T-helper 17 cell (primary cell): ENCODE data around the gene SAP30BP. TPM values are rescaled to one million over a fixed set of nuclear protein-coding genes. Genes with fewer than 3 reads are reported as not detected.
A peak's percentile ranks its signal among the peaks of the same experiment; 100 is the strongest.

Experiments
- ATAC-seq: fragments of 150-1000 bp; cut with Tn5 transposase; 2 replicates; pipeline ENCODE4 v1.10.0; 2021; ENCODE audit warnings: mild to moderate bottlenecking, moderate library complexity
- DNase-seq, 3 donors: peaks; one replicate each; pipeline versions ENCODE4 v3.0.0 to v3.0.0-alpha.2; 2020 to 2021
- H3K9me3 ChIP-seq: one replicate; pipeline ENCODE4 v1.7.0; 2013; ENCODE audit warnings: low read length, mild to moderate bottlenecking; ENCODE audit not compliant: control insufficient read depth, poor library complexity, severe bottlenecking
- H3K27ac Mint-ChIP-seq: one replicate; pipeline ENCODE4 v1.8.0; 2022; ENCODE audit warnings: mild to moderate bottlenecking, moderate library complexity, mixed read lengths
- H3K27me3 Mint-ChIP-seq: one replicate; pipeline ENCODE4 v1.8.0; 2022; ENCODE audit warnings: mixed read lengths
- H3K36me3 Mint-ChIP-seq: one replicate; pipeline ENCODE4 v1.8.0; 2022; ENCODE audit warnings: low read depth, mixed read lengths
- H3K4me1 Mint-ChIP-seq: one replicate; pipeline ENCODE4 v1.8.0; 2022; ENCODE audit warnings: mild to moderate bottlenecking, mixed read lengths
- H3K4me3 Mint-ChIP-seq: one replicate; pipeline ENCODE4 v1.8.0; 2022; ENCODE audit warnings: mild to moderate bottlenecking, moderate library complexity, mixed read lengths
- total RNA-seq, 4 donors: library from RNA in 2 of 4; stranded (reverse) in 2 of 4; gene quantifications; one replicate each; pipeline ENCODE4 v1.2.3 and lab custom pipeline; 2022 to 2026

SAP30BP gene
- total RNA-seq, 2 donors from 2014 or later, result 178 to 235 TPM

- ATAC-seq, result no peak
- no peak for DNase-seq
- no peaks in the 10 kb centered on the region for H3K9me3 ChIP-seq
- no peaks in the 10 kb centered on the region for H3K4me1 Mint-ChIP-seq
- no peak overlapping the region for H3K27ac Mint-ChIP-seq
- H3K4me3 Mint-ChIP-seq, result no peak overlapping the region
- no peaks in the 10 kb centered on the region for H3K27me3 Mint-ChIP-seq
- H3K36me3 Mint-ChIP-seq, result no peaks in the 10 kb centered on the region
Measured at GRCh38 chr17:75628425-75628824, 38.7 kb upstream of the SAP30BP start.

- DNase-seq (no peak), ATAC-seq (no peak)
- Mint-ChIP-seq H3K36me3 (no peaks in the 10 kb centered on the region), H3K27ac (no peak overlapping the region), H3K4me3 (no peak overlapping the region), H3K27me3 (no peaks in the 10 kb centered on the region), H3K4me1 (peaks cover 3% of the 10 kb centered on the region)
- no peaks in the 10 kb centered on the region for H3K9me3 ChIP-seq
Measured at GRCh38 chr17:75629157-75629556, 38.0 kb upstream of the SAP30BP start.

GRCh38 chr17:75630071-75630917 lies 36.8 kb upstream of the SAP30BP start:
- ATAC-seq (no peak), DNase-seq (no peak)
- Mint-ChIP-seq H3K27ac (no peak overlapping the region), H3K27me3 (no peaks in the 10 kb centered on the region), H3K4me1 (peaks cover 3% of the 10 kb centered on the region), H3K36me3 (no peaks in the 10 kb centered on the region), H3K4me3 (no peak overlapping the region)
- H3K9me3 ChIP-seq, result no peaks in the 10 kb centered on the region

- Mint-ChIP-seq H3K36me3 (no peaks in the 10 kb centered on the region), H3K27me3 (no peaks in the 10 kb centered on the region), H3K4me3 (no peak overlapping the region), H3K27ac (no peak overlapping the region), H3K4me1 (peaks cover 3% of the 10 kb centered on the region)
- H3K9me3 ChIP-seq, result no peaks in the 10 kb centered on the region
- ATAC-seq (no peak), DNase-seq (no peak)
Measured at GRCh38 chr17:75631353-75631752, 35.8 kb upstream of the SAP30BP start.

- H3K4me3 Mint-ChIP-seq, result no peak overlapping the region
- DNase-seq, result no peak
- H3K36me3 Mint-ChIP-seq, result no peaks in the 10 kb centered on the region
- ATAC-seq, result no peak
- H3K27me3 Mint-ChIP-seq, result no peaks in the 10 kb centered on the region
- H3K4me1 Mint-ChIP-seq, result peaks cover 3% of the 10 kb centered on the region
- no peak overlapping the region for H3K27ac Mint-ChIP-seq
- no peaks in the 10 kb centered on the region for H3K9me3 ChIP-seq
Measured at GRCh38 chr17:75632428-75632827, 34.7 kb upstream of the SAP30BP start.

- no peaks in the 10 kb centered on the region for H3K36me3 Mint-ChIP-seq
- DNase-seq (peak; percentile 67 to 78 (median 75)), ATAC-seq (peak; percentile 87)
- H3K4me1 Mint-ChIP-seq, result peaks cover 3% of the 10 kb centered on the region
- no peak within 1 kb of the TSS for H3K27ac Mint-ChIP-seq
- no peaks in the 10 kb centered on the region for H3K9me3 ChIP-seq
- H3K4me3 Mint-ChIP-seq, result no peak within 1 kb of the TSS
- H3K27me3 Mint-ChIP-seq, result no peaks in the 10 kb centered on the region
Measured at GRCh38 chr17:75632863-75633485, 34.2 kb upstream of the SAP30BP start, which contains the start of gene SMIM5. SMIM5 (plus strand) TSS chr17:75633434; CDS start chr17:75640202, 6,768 bp downstream.

- peak in 1 of 3 donors; percentile 45 for DNase-seq
Measured at GRCh38 chr17:75633486-75634375, 33.4 kb upstream of the SAP30BP start.

GRCh38 chr17:75634376-75634740 lies 32.8 kb upstream of the SAP30BP start:
- peaks cover 3% of the 10 kb centered on the region for H3K4me1 Mint-ChIP-seq
- H3K27ac Mint-ChIP-seq, result no peak overlapping the region
- H3K9me3 ChIP-seq, result no peaks in the 10 kb centered on the region
- no peaks in the 10 kb centered on the region for H3K27me3 Mint-ChIP-seq
- H3K36me3 Mint-ChIP-seq, result no peaks in the 10 kb centered on the region
- H3K4me3 Mint-ChIP-seq, result no peak overlapping the region
- ATAC-seq (no peak), DNase-seq (no peak)

More at GRCh38 chr17:75633486-75634375, 33.4 kb upstream of the SAP30BP start:
- H3K9me3 ChIP-seq, result no peaks in the 10 kb centered on the region
- ATAC-seq, result peak; percentile 55
- no peaks in the 10 kb centered on the region for H3K27me3 Mint-ChIP-seq
- peaks cover 3% of the 10 kb centered on the region for H3K4me1 Mint-ChIP-seq
- no peak overlapping the region for H3K27ac Mint-ChIP-seq
- H3K36me3 Mint-ChIP-seq, result no peaks in the 10 kb centered on the region
- no peak overlapping the region for H3K4me3 Mint-ChIP-seq

- no peaks in the 10 kb centered on the region for H3K9me3 ChIP-seq
- H3K36me3 Mint-ChIP-seq, result no peaks in the 10 kb centered on the region
- no peak overlapping the region for H3K4me3 Mint-ChIP-seq
- ATAC-seq, result no peak
- peaks cover 3% of the 10 kb centered on the region for H3K4me1 Mint-ChIP-seq
- no peak overlapping the region for H3K27ac Mint-ChIP-seq
- H3K27me3 Mint-ChIP-seq, result no peaks in the 10 kb centered on the region
- DNase-seq, result no peak
Measured at GRCh38 chr17:75634754-75635609, 32.2 kb upstream of the SAP30BP start.

- Mint-ChIP-seq H3K27ac (no peak overlapping the region), H3K27me3 (no peaks in the 10 kb centered on the region), H3K36me3 (no peaks in the 10 kb centered on the region), H3K4me1 (peaks cover 3% of the 10 kb centered on the region), H3K4me3 (no peak overlapping the region)
- ATAC-seq (no peak), DNase-seq (no peak)
- H3K9me3 ChIP-seq, result no peaks in the 10 kb centered on the region
Measured at GRCh38 chr17:75635610-75636202, 31.4 kb upstream of the SAP30BP start.

- Mint-ChIP-seq H3K4me3 (no peak overlapping the region), H3K27ac (no peak overlapping the region), H3K27me3 (no peaks in the 10 kb centered on the region), H3K36me3 (no peaks in the 10 kb centered on the region), H3K4me1 (peaks cover 3% of the 10 kb centered on the region)
- ATAC-seq (no peak), DNase-seq (no peak)
- no peaks in the 10 kb centered on the region for H3K9me3 ChIP-seq
Measured at GRCh38 chr17:75636381-75637142, 30.6 kb upstream of the SAP30BP start.
